Measurements from ENCODE around the gene SH3D19. TPM values are rescaled to one million over a fixed set of nuclear protein-coding genes. Genes with fewer than 3 reads are reported as not detected.

The SH3D19 gene
- total and polyA plus RNA-seq, 3 donors from 2014 or later: 40.6 to 58.6 (median 49.9) TPM

- H3K4me3 ChIP-seq: no peak overlapping the region
- H3K9me3 ChIP-seq: no peaks in the 10 kb centered on the region
- no peak overlapping the region for H3K27ac ChIP-seq
- no peak for TF ChIP-seq POLR2A (IDR thresholded peaks at IDR 0.05)
- TF ChIP-seq, protein P1, sequence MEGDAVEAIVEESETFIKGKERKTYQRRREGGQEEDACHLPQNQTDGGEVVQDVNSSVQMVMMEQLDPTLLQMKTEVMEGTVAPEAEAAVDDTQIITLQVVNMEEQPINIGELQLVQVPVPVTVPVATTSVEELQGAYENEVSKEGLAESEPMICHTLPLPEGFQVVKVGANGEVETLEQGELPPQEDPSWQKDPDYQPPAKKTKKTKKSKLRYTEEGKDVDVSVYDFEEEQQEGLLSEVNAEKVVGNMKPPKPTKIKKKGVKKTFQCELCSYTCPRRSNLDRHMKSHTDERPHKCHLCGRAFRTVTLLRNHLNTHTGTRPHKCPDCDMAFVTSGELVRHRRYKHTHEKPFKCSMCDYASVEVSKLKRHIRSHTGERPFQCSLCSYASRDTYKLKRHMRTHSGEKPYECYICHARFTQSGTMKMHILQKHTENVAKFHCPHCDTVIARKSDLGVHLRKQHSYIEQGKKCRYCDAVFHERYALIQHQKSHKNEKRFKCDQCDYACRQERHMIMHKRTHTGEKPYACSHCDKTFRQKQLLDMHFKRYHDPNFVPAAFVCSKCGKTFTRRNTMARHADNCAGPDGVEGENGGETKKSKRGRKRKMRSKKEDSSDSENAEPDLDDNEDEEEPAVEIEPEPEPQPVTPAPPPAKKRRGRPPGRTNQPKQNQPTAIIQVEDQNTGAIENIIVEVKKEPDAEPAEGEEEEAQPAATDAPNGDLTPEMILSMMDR (IDR thresholded peaks at IDR 0.05): no peak
- no peak for DNase-seq
- WGBS, 2 donors: 92 to 97% methylated on average over 1 of the region's 1 CpG
- no peaks in the 10 kb centered on the region for H3K27me3 ChIP-seq
- H3K36me3 ChIP-seq (ENCODE audit: low read depth, missing control alignments): no peaks in the 10 kb centered on the region
- H3K4me1 ChIP-seq: no peaks in the 10 kb centered on the region
- intact Hi-C loops (cut with DNase I; ENCODE audit: low total_unique reads): no loop called here
These were observed 58.9 kb downstream of the SH3D19 start for GRCh38 chr4:151266497-151266896.

DNA sequence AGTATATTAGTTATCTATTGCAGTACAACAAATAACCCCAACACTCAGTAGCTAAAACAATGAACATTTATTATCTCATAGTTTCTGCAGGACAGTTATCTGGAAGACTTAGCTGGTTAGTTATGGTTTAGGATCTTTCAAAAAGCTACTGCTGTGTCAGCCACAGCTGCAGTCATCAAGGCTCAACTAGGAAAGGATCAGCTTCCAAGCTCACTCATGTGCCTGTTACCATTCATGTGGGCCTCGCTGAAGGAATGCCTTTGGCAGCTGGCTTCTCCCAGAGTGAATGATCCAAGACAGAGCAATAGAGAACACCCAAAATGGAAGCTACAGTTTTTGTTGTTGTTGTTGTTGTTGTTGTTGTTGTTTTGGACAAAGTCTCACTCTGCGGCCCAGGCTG is 62.0 kb downstream of the SH3D19 start:
- no peak overlapping the region for H3K27ac ChIP-seq
- H3K9me3 ChIP-seq: no peaks in the 10 kb centered on the region
- no peak overlapping the region for H3K4me3 ChIP-seq
- H3K4me1 ChIP-seq: no peaks in the 10 kb centered on the region
- DNase-seq: no peak
- H3K27me3 ChIP-seq: no peaks in the 10 kb centered on the region
- intact Hi-C loops (cut with DNase I; ENCODE audit: low total_unique reads): loop anchor here (5.0 kb wide), 1 partner anchor 76 kb away; no protein-coding TSS in a partner anchor
- TF ChIP-seq, protein P1 (IDR thresholded peaks at IDR 0.05): no peak
- no peak for TF ChIP-seq POLR2A (IDR thresholded peaks at IDR 0.05)
- no peaks in the 10 kb centered on the region for H3K36me3 ChIP-seq (ENCODE audit: low read depth, missing control alignments)
- WGBS, 2 donors: 88 to 97% methylated on average over 2 of the region's 2 CpGs

DNA sequence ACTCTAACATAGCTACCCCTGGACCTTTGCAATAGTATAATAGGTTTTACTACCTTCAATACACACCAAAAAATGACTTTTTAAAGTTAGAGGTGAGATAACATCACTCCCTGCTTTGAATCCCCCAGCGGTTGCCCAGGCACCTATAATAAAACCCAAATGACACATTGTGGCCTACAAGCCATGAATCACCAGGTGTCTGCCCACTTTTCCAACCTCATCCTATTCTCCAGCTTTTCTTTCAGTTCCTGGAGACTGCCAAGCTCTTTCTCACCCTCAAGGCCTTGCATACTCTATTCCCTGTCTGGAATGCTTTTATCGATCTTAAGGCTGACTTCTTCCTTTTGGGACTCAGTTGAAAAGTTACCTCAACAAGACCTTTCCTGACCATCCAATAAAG is 64.9 kb downstream of the SH3D19 start:
- WGBS, 2 donors: 90% methylated on average over 2 of the region's 2 CpGs
- intact Hi-C loops (cut with DNase I; ENCODE audit: low total_unique reads): loop anchor here (5.0 kb wide), 1 partner anchor 73 kb away; no protein-coding TSS in a partner anchor

DNA sequence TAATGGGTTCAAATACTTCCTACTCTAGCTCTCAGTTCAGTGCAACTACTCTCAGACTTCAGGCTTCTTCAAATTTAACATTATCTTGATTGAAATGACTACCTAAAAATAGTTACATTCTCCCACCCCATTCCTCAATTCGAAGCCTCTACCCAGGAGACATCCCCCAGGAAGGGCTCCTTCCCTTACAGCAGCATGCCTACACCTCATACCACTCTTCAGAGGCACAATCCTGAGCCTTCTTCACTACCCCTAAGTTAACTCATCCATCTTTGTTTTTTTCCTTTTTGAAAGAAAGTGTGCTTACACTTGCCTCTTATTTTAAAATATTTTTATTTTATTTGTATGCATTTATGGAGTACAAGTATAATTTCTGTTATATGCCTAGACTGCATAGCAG is 65.7 kb downstream of the SH3D19 start:
- Histone ChIP-seq H3K36me3 (ENCODE audit: low read depth, missing control alignments) (no peaks in the 10 kb centered on the region), H3K4me1 (peaks cover 3% of the 10 kb centered on the region), H3K9me3 (no peaks in the 10 kb centered on the region), H3K27ac (no peak overlapping the region), H3K4me3 (no peak overlapping the region), H3K27me3 (no peaks in the 10 kb centered on the region)
- 78 to 87% methylated on average over 1 of the region's 1 CpG for WGBS, 2 donors
- intact Hi-C loops (cut with DNase I; ENCODE audit: low total_unique reads): loop anchor here (5.0 kb wide), 1 partner anchor 72 kb away; no protein-coding TSS in a partner anchor
- TF ChIP-seq, protein P1 (IDR thresholded peaks at IDR 0.05): no peak
- TF ChIP-seq POLR2A (IDR thresholded peaks at IDR 0.05): no peak
- DNase-seq: no peak

More for the DNA sequence above, 64.9 kb downstream of the SH3D19 start:
- H3K4me1 ChIP-seq: peaks cover 3% of the 10 kb centered on the region
- no peak overlapping the region for H3K4me3 ChIP-seq
- no peak for DNase-seq
- TF ChIP-seq POLR2A (IDR thresholded peaks at IDR 0.05): no peak
- TF ChIP-seq, protein P1 (IDR thresholded peaks at IDR 0.05): no peak
- H3K36me3 ChIP-seq (ENCODE audit: low read depth, missing control alignments): no peaks in the 10 kb centered on the region
- H3K27me3 ChIP-seq: no peaks in the 10 kb centered on the region
- H3K9me3 ChIP-seq: no peaks in the 10 kb centered on the region
- no peak overlapping the region for H3K27ac ChIP-seq

- WGBS, 2 donors: 91 to 96% methylated on average over 4 of the region's 4 CpGs
- TF ChIP-seq POLR2A (IDR thresholded peaks at IDR 0.05): no peak
- TF ChIP-seq, protein P1 (IDR thresholded peaks at IDR 0.05): no peak
- Histone ChIP-seq H3K27ac (no peak overlapping the region), H3K27me3 (no peaks in the 10 kb centered on the region), H3K36me3 (ENCODE audit: low read depth, missing control alignments) (no peaks in the 10 kb centered on the region), H3K4me1 (peaks cover 3% of the 10 kb centered on the region), H3K4me3 (no peak overlapping the region), H3K9me3 (no peaks in the 10 kb centered on the region)
- intact Hi-C loops (cut with DNase I; ENCODE audit: low total_unique reads): no loop called here
- DNase-seq: no peak
These were observed 67.7 kb downstream of the SH3D19 start for GRCh38 chr4:151257704-151258103.

Data from testis (tissue), 3 donors.